GM19395 (cell line): Measurements from ENCODE around the gene TUSC7.

Experiments used
- ATAC-seq: cut with Tn5 transposase; IDR thresholded peaks from one replicate; pipeline ENCODE4 v1.9.1; 2021; ENCODE audit warnings: mild to moderate bottlenecking, moderate library complexity; ENCODE audit not compliant: unreplicated experiment

Gene TUSC7

GRCh38 chr3:116709479-116709878, at the start of gene TUSC7:
Gene TUSC7, plus strand, starts transcription at chr3:116709779.
- ATAC-seq = no peak

GRCh38 chr3:116661196-116661595, 48.4 kb upstream of the TUSC7 start:
- ATAC-seq = no peak

- ATAC-seq = no peak
Measured at GRCh38 chr3:116663161-116664110, 46.1 kb upstream of the TUSC7 start.

DNA sequence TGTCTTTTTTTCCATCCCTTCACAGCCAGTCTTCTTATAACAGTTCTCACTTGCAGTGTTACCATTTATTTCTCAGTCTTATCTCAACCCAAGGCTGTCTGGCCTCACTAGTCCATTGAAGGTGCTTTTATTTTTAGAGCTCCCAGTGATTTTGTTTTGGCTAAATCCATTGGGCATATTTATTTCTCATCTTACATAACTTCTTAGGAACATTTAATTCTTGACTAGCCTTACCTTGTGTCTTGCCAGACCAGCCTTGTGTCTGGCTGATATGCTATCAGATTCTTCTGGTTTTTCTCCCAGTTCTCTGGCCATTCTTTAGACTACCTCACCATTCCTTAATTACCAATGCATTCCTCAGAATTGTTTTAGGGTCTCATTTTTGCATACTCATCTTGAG, 42.3 kb upstream of the TUSC7 start:
- no peak for ATAC-seq

- ATAC-seq = no peak
Measured at GRCh38 chr3:116667791-116668190, 41.8 kb upstream of the TUSC7 start.

DNA sequence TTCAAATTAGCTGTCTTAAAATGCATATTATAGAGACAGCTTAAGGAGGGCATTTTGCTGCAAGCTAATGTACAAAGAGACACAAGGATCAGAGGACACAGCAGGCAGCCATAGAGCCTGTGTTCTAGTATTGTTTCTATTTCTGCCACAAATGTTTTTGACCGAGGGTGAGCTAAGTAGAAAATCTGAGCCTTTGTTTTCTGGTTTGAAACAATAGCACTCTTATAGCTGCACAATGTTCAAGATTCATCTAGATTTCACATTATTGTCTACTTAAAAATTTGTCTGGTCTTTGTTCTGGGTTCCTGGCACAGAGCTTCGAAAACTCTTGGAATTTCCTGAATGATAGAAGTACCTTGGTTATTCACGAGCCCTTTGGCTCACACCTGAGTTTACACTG, 40.0 kb upstream of the TUSC7 start:
- ATAC-seq = no peak

GRCh38 chr3:116671151-116671550, 38.4 kb upstream of the TUSC7 start:
- ATAC-seq = no peak

- no peak for ATAC-seq
Measured at GRCh38 chr3:116678853-116679252, 30.7 kb upstream of the TUSC7 start.

GRCh38 chr3:116691041-116691440, 18.5 kb upstream of the TUSC7 start:
- no peak for ATAC-seq

- ATAC-seq = no peak
Measured at GRCh38 chr3:116701070-116701469, 8.5 kb upstream of the TUSC7 start.

DNA sequence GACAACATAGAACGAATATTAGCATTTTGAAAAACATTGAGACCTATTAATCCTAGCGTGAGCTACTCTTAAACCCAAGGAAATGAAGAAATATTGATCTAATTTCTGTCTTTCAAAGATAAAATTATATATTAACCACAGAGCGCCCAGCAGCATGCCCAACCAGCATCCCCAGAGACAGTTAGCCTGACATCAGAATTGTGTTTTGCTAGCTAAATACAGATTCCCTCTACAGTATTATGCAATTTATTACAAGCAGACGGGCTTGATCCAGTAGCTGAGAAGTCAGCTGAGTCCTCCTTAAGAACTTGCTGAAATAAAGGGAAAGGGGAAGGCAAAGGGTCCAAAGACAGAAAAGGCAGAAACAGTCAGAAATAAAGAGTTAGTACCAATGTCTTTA, 7.2 kb upstream of the TUSC7 start:
- no peak for ATAC-seq

DNA sequence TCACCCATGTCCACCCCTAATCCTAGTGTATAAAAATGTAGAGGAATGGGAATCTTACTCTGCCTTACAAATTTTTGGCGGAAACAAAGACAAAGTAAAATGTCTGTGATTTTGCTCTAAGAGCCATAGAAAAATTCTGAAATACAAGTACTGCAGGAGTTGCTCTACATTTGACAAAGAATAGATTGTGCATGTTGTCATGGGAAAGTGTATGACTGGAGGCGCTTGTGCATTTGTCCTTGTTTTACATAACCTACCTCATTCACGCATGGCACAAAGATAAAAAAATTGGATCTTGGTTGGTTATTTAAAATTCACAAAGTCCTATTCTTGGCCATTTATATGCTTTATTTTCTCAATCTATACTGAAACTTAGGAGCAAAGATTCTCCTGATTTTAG, 2.0 kb upstream of the TUSC7 start:
- no peak for ATAC-seq

DNA sequence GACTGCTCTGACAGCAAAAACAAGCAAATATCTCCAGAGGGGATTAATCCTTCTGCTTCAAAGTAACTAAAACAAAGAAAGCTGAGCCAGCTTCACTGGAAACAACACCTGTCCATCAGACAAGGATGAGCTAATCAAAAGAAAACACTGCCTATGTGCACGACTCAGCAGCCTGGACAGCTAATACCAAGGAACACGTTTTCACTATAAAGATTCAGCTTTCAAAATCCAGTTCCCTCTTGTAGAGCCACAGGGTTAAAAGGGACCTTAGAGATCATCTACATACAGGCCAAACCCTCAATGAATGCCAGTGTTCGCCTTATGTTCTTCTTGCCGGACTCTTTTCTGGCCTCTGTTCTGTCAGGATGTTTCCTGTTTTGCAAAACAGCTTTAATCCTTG, 6.9 kb downstream of the TUSC7 start:
- no peak for ATAC-seq

DNA sequence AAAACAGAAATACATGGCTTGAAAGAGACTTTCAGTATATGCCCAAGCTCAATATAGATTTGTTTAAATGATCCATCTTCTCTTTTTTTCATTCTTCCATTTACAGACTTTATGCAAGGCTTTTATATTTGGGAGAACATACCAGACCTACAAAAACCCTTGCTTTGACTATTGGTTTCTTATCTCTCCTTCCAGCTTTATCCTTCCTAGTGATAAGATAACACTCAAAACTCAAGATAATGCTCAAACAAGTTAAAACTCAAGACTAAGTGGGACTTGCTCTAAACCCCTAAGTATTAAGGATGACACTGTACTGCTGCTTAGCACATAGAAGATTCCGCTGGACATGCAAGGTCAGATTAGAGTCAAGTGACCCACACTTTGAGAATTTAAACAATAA, 8.0 kb downstream of the TUSC7 start:
- ATAC-seq = no peak

DNA sequence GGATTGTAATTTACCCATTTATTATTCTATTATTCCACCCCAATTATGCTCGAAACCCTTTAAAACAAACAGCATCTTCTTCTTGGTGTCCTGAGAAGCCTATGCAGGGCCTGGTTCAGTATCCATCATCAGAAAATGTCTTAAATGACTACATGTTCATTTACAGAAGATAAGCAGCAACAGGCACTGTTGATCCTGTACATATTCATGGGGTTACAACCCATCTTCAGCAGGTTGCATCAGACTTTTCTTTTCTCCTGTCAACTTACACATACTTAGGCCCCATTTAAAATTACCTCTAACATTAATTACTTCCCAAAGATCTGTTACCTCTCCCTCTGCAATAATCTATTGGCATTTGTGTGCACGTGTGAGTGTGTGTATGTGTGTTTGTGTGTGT, 18.9 kb downstream of the TUSC7 start:
- ATAC-seq = no peak

DNA sequence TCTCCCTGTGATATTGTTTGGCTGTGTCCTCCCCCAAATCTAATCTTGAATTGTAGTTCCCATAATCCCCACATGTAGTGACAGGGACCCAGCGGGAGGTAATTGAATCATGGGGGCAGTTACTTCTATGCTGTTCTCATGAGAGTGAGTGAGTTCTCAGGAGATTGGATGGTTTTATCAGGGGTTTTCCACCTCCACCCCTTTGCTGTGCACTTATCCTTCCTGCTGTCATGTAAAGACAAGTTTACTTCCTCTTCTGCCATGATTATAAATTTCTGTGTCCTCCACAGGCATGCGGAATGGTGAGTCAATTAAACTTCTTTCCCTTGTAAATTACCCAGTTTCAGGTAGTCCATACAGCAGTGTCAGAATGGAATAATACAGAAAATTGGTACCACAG, 24.7 kb downstream of the TUSC7 start:
- ATAC-seq = no peak

DNA sequence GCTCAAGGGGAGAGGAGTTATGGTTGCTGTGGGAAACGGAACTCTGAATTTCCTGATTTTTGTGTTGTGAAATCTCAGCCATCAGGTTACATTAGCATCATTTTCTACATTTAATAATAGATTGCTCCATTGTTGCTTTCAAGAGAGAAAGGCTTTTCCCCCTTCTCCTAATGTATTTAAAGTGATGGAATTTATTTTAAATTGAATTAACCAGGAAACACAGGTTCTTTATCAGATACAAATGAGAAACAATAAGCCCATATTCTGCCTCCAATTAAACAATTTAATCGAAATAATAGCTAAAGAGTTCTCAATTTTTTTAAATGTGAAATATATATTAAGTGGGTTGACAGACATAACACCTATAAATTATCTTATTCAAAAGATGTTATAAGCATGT, 30.1 kb downstream of the TUSC7 start:
- no peak for ATAC-seq

- no peak for ATAC-seq
Measured at GRCh38 chr3:116740293-116740692, 30.7 kb downstream of the TUSC7 start.

GRCh38 chr3:116741467-116741866, 31.9 kb downstream of the TUSC7 start:
- ATAC-seq = no peak

GRCh38 chr3:116743062-116743461, 33.5 kb downstream of the TUSC7 start:
- ATAC-seq = no peak

DNA sequence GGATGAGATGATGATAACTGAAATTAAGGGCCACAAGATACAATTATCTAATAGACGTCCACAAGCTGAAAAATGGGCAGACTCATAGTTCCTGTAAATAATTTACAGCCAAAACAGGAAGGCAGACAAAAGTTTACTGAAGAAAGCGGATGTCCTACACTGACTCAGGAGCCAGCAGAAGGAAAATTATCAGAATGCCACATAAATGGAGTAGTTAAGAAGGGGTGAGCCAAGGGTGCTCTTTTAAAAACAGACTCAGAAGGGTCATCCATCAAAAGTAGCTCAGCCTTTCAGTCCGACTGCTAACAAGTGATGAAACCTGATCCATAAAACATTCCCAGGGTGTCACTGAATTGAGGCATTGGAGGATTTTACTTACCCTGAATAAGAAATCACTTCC, 39.8 kb downstream of the TUSC7 start:
- ATAC-seq = no peak

GRCh38 chr3:116757315-116757714, 47.7 kb downstream of the TUSC7 start:
- no peak for ATAC-seq

DNA sequence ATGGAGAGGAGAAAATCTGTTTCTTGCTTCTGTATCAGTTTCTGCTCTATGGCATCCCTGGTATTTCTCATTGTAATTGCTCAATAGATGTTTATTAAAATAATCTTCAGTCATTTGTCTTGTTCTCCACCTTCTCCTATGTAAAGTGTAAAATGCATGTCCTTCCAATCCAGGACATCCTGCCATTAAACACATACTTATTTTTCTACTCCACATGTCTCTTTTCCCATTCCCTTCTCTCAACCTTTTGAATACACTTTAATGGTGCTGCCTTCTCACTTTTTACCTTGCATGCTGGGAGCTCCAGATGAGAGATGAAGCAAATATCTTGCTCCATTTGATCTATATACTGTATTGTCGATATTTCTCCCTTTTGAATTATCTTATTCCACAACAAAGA, 49.7 kb downstream of the TUSC7 start:
- ATAC-seq = no peak
